SK-N-SH treated with all-trans-retinoic acid at 6 μM for 48 hours (cell line): Measurements from ENCODE around the gene KPNA6.

Source experiments
- ARNTL ChIP-seq: fragments of 450-650 bp; formaldehyde crosslinking; IDR thresholded peaks from 2 replicates; pipeline ENCODE4 v1.5.0; 2020; ENCODE audit warnings: low read depth, mild to moderate bottlenecking, moderate library complexity, borderline replicate concordance
- ESRRG ChIP-seq: fragments of 250-450 bp; sonication (Bioruptor Pico); IDR thresholded peaks from 2 replicates; pipeline ENCODE4 v1.6.1; 2021; ENCODE audit warnings: mild to moderate bottlenecking
- OSR1 ChIP-seq: fragments of 250-450 bp; sonication (Bioruptor Pico); IDR thresholded peaks from 2 replicates; pipeline ENCODE4 v1.8.0; 2022; ENCODE audit warnings: moderate library complexity, mild to moderate bottlenecking, inconsistent platforms
- PPARA ChIP-seq: fragments of 250-450 bp; sonication (Bioruptor Pico); IDR thresholded peaks from 2 replicates; pipeline ENCODE4 v1.5.0; 2020; ENCODE audit warnings: mild to moderate bottlenecking, borderline replicate concordance
- RARB ChIP-seq: fragments of 250-450 bp; sonication (Bioruptor Pico); IDR thresholded peaks from 2 replicates; pipeline ENCODE4 v1.8.0; 2021; ENCODE audit warnings: mild to moderate bottlenecking, moderate library complexity
- ZFP3 ChIP-seq: fragments of 250-450 bp; sonication (Bioruptor Pico); IDR thresholded peaks from 2 replicates; pipeline ENCODE4 v1.5.0; 2020; ENCODE audit warnings: mild to moderate bottlenecking, moderate library complexity
- ZFP30 ChIP-seq: fragments of 450-650 bp; formaldehyde crosslinking; IDR thresholded peaks from 2 replicates; pipeline ENCODE4 v1.5.0; 2022; ENCODE audit warnings: mild to moderate bottlenecking, moderate library complexity
- ZNF565 ChIP-seq: fragments of 450-650 bp; formaldehyde crosslinking; conservative IDR thresholded peaks from 2 replicates; pipeline ENCODE4 v1.5.0; 2020; ENCODE audit warnings: low read depth, mild to moderate bottlenecking, moderate library complexity
- TF ChIP-seq, protein P1 (sequence below): fragments of 250-450 bp; sonication (Bioruptor Pico); IDR thresholded peaks from 2 replicates; pipeline ENCODE4 v1.8.0; 2021; ENCODE audit warnings: low read depth, mild to moderate bottlenecking, moderate library complexity, borderline replicate concordance
- TF ChIP-seq, protein P2 (sequence below): fragments of 250-450 bp; sonication (Bioruptor Pico); IDR thresholded peaks from 2 replicates; pipeline ENCODE4 v1.5.1; 2021; ENCODE audit warnings: mild to moderate bottlenecking, moderate library complexity
- TF ChIP-seq, protein P3 (sequence below): fragments of 250-450 bp; sonication (Bioruptor Pico); IDR thresholded peaks from 2 replicates; pipeline ENCODE4 v1.8.0; 2020; ENCODE audit warnings: mild to moderate bottlenecking, moderate library complexity, borderline replicate concordance
- TF ChIP-seq, protein P4 (sequence below): fragments of 250-450 bp; sonication (Bioruptor Pico); IDR thresholded peaks from 2 replicates; pipeline ENCODE4 v1.5.1; 2020; ENCODE audit warnings: low read depth, mild to moderate bottlenecking, moderate library complexity

DNA sequence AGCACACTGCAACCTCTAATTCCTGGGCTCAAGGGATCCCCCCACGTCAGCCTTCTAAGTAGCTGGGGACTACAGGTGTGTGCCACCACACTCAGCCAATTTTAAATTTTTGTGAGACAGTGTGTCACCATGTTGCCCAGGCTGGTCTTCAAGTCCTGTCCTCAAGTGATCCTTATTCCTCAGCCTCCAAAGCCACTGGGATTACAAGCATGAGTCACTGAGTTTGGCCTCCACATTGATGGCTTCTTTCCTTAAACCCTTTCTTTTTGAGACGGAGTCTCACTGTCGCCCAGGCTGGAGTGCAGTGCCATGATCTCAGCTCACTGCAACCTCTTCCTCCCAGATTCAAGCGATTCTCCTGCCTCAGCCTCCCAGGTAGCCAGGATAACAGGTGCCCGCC is 7.6 kb downstream of the KPNA6 start:
- TF ChIP-seq ZNF565, result no peak
- TF ChIP-seq, protein P1, sequence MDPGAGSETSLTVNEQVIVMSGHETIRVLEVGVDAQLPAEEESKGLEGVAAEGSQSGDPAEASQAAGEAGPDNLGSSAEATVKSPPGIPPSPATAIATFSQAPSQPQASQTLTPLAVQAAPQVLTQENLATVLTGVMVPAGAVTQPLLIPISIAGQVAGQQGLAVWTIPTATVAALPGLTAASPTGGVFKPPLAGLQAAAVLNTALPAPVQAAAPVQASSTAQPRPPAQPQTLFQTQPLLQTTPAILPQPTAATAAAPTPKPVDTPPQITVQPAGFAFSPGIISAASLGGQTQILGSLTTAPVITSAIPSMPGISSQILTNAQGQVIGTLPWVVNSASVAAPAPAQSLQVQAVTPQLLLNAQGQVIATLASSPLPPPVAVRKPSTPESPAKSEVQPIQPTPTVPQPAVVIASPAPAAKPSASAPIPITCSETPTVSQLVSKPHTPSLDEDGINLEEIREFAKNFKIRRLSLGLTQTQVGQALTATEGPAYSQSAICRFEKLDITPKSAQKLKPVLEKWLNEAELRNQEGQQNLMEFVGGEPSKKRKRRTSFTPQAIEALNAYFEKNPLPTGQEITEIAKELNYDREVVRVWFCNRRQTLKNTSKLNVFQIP (CRISPR knock-in tag), result no peak
- no peak for TF ChIP-seq ZFP3 (CRISPR knock-in tag)
- TF ChIP-seq, protein P2, sequence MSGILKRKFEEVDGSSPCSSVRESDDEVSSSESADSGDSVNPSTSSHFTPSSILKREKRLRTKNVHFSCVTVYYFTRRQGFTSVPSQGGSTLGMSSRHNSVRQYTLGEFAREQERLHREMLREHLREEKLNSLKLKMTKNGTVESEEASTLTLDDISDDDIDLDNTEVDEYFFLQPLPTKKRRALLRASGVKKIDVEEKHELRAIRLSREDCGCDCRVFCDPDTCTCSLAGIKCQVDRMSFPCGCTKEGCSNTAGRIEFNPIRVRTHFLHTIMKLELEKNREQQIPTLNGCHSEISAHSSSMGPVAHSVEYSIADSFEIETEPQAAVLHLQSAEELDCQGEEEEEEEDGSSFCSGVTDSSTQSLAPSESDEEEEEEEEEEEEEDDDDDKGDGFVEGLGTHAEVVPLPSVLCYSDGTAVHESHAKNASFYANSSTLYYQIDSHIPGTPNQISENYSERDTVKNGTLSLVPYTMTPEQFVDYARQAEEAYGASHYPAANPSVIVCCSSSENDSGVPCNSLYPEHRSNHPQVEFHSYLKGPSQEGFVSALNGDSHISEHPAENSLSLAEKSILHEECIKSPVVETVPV (CRISPR knock-in tag), result no peak
- TF ChIP-seq, protein P3, sequence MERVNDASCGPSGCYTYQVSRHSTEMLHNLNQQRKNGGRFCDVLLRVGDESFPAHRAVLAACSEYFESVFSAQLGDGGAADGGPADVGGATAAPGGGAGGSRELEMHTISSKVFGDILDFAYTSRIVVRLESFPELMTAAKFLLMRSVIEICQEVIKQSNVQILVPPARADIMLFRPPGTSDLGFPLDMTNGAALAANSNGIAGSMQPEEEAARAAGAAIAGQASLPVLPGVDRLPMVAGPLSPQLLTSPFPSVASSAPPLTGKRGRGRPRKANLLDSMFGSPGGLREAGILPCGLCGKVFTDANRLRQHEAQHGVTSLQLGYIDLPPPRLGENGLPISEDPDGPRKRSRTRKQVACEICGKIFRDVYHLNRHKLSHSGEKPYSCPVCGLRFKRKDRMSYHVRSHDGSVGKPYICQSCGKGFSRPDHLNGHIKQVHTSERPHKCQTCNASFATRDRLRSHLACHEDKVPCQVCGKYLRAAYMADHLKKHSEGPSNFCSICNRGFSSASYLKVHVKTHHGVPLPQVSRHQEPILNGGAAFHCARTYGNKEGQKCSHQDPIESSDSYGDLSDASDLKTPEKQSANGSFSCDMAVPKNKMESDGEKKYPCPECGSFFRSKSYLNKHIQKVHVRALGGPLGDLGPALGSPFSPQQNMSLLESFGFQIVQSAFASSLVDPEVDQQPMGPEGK (CRISPR knock-in tag), result no peak
- TF ChIP-seq, protein P4, sequence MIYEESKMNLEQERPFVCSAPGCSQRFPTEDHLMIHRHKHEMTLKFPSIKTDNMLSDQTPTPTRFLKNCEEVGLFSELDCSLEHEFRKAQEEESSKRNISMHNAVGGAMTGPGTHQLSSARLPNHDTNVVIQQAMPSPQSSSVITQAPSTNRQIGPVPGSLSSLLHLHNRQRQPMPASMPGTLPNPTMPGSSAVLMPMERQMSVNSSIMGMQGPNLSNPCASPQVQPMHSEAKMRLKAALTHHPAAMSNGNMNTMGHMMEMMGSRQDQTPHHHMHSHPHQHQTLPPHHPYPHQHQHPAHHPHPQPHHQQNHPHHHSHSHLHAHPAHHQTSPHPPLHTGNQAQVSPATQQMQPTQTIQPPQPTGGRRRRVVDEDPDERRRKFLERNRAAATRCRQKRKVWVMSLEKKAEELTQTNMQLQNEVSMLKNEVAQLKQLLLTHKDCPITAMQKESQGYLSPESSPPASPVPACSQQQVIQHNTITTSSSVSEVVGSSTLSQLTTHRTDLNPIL (CRISPR knock-in tag), result no peak
- TF ChIP-seq OSR1 (CRISPR knock-in tag), result no peak
- TF ChIP-seq RARB (CRISPR knock-in tag), result no peak
- no peak for TF ChIP-seq ZFP30 (CRISPR knock-in tag)
- TF ChIP-seq PPARA, result no peak
- TF ChIP-seq ARNTL (CRISPR knock-in tag), result no peak
- no peak for TF ChIP-seq ESRRG (CRISPR knock-in tag)
